GM18870 (cell line): ENCODE results near the gene VGF.
"Not testable (repeated sequence)": the region's sequence is repeated elsewhere in the genome, so short reads cannot be mapped to it uniquely, and the experiment has no call there.

ENCODE experiments used
- ATAC-seq: cut with Tn5 transposase; IDR thresholded peaks from one replicate; pipeline ENCODE4 v1.9.1; 2021; ENCODE audit warnings: moderate library complexity; ENCODE audit not compliant: unreplicated experiment

VGF gene

DNA sequence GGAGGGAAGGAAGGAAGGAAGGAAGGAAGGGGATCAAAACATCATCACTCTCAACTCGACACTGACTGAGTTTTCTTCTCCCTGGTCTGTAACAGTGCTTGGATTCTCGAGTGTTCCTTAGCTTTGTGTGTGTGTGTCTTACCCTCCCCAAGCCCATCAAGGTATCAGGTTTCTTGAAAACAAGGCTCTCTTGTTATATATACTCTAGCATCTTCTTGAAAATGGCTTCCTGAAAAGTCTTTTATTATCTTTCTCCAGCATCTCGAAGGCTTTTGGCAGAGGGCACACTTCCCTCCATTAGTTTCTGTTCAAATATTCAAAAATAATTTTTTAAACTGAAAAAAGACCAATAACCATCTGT, 25.1 kb downstream of the VGF start:
- no peak for ATAC-seq

GRCh38 chr7:101138213-101138870, 27.0 kb downstream of the VGF start:
- no peak for ATAC-seq

GRCh38 chr7:101137651-101138212, 27.6 kb downstream of the VGF start:
- no peak for ATAC-seq

DNA sequence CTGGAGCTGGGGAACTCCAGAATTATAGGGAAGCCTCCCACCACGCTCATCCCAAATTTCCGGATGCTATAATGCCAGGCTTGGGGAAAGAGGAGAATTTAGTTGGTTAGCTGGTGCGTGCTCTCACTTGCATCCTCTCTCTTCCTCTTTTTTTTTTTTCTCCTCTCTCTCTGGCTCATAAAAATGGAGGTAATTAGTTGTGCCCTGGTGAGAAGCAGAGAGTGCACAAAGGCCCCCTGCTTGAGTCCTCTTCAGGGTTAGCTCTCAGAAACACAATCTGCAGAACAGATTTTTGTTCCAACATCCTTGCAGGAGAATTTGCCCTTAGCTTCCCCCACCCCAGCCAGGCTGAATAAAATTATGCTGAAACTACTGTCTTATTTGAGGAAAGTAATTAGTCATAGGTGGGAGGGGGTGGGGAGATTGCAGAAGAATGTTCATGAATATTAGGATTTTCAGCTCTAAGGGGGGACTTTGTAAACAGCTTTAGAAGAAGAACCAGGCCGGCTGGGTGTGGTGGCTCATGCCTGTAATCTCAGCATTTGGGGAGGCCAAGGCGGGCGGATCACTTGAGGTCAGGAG, 30.9 kb downstream of the VGF start:
- ATAC-seq: no peak

DNA sequence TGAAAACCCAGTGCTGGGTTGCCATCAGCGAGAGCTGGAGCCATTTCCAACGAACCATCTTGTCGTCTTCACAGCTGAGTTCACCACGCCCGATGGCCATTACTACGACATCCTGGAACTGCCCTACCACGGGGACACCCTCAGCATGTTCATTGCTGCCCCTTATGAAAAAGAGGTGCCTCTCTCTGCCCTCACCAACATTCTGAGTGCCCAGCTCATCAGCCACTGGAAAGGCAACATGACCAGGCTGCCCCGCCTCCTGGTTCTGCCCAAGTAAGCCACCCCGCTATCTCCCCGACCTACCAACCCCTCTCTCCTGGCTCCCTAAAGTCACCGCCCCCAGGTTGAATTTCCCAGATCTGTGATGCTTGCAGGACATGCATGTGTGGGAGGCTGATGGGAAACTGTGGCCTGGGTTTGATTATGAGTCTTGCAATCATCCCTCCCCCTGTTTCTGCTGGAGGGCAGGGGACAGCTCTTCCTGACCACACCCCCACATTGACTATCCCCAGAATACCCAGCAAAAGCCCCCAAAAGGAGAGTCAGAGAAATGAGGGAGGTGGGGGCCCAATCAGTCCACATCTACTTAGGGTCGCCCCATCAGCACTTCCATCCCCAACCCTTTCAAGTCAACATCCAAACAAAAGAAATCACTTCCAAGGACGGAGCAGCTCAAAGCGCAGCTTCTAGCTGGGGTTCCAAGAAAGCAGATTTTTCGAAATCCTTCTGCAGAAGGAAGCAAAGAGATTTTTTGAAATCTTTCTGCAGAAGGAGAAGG, 31.6 kb downstream of the VGF start:
- ATAC-seq: no peak

- not testable (repeated sequence) for ATAC-seq
Observed at GRCh38 chr7:101132626-101133600, 32.5 kb downstream of the VGF start.

- ATAC-seq: no peak
Observed at GRCh38 chr7:101129603-101130117, 35.7 kb downstream of the VGF start.

- ATAC-seq: no peak
Observed at GRCh38 chr7:101128040-101128834, 37.1 kb downstream of the VGF start.

- no peak for ATAC-seq
Observed at GRCh38 chr7:101127460-101128039, 37.8 kb downstream of the VGF start.

GRCh38 chr7:101126651-101127459, 38.5 kb downstream of the VGF start, which contains the start of gene SERPINE1:
Gene SERPINE1 (plus strand): TSS chr7:101127104. CDS start chr7:101128394, 1,290 bp downstream.
- ATAC-seq: no peak

GRCh38 chr7:101125989-101126650, 39.2 kb downstream of the VGF start:
- no peak for ATAC-seq

GRCh38 chr7:101124376-101125056, 40.9 kb downstream of the VGF start:
- ATAC-seq: no peak

DNA sequence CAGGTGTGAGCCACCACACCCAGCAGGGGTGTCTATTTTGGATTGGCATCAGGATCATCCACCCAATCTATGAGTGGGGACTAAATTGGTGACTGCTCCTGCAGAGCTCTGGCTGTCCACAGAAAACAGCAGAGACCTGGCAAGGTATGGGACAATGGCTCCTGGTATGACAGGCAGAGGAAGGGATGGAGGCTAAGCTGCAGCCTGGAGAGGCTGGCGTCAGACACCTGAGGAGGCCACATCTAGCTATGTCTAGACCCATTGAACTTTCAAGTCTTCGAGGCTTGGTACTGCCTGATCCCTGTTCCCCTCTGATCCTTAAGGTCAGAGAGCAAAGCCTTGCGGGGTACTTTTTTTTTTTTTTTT, 41.7 kb downstream of the VGF start:
- ATAC-seq: no peak

- ATAC-seq: no peak
Observed at GRCh38 chr7:101122933-101123702, 42.3 kb downstream of the VGF start.

- ATAC-seq: no peak
Observed at GRCh38 chr7:101121991-101122932, 43.1 kb downstream of the VGF start.

DNA sequence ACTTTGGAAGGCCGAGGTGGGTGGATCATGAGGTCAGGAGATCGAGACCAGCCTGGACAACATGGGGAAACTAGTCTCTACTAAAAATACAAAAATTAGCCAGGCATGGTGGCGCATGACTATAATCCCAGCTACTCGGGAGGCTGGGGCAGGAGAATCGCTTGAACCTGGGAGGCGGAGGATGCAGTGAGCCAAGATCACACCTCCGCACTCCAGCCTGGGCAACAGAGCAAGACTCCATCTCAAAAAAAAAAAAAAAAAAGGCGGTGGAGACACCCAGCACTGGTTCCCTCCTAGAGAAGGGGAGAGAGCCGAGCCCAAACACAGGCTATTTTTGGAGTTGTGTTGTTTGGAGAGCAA, 43.8 kb downstream of the VGF start:
- not testable (repeated sequence) for ATAC-seq
